ENCODE measurements around the gene FBN1.

The FBN1 gene

DNA sequence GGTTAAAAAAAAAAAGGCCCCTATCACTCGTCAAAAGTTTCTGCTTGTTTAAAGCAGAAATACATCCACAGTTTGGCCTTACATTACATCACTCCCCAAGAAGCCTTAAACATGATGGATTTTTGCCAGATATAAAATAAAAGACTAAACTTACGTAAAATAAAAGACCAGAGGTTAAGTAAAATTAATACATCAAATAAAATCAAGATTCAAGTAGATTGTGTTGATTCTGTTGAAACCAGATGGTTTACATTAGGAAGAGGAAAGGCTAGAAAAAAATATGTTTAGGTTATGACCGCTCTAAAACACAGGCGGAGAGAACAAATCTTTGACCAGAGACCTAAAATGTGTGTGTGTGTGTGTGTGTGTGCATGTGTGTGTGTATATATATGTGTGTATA lies 210.2 kb downstream of the FBN1 start:
- DNase-seq (ENCODE audit: low read depth in 3 of 3, low spot score in 1 of 3), result no peak

DNA sequence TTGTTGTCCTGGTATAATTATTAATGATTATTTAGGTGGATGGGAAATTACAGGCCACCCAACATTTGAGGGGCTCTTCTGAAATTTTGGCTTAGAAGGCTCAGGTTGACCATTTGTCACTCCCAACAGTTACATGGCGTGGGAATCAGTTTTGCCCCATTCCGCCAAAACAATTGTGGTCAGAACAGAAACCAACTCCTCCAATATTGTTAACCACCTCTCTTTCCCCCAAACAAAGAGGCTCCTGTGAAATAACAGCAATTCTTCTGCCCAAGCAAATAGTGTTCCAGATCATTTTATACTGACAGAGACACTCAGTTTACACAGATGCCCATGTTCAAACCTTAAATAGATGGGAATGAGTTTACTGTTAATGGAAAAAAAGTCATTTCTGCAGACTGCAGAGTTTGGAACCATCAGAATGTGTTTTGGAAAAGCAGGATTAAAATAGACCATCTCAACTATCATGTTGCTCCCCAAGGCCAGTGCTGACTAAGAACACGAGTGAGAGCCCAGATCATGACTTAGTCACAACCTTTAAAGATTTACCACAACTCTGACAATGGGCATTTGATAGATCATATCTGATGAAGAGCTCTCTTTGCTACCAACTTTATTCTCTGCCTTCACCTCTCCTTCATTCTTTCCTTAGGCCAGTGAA lies 212.2 kb downstream of the FBN1 start:
- no peak for DNase-seq (ENCODE audit: low read depth in 3 of 3, low spot score in 1 of 3)

DNA sequence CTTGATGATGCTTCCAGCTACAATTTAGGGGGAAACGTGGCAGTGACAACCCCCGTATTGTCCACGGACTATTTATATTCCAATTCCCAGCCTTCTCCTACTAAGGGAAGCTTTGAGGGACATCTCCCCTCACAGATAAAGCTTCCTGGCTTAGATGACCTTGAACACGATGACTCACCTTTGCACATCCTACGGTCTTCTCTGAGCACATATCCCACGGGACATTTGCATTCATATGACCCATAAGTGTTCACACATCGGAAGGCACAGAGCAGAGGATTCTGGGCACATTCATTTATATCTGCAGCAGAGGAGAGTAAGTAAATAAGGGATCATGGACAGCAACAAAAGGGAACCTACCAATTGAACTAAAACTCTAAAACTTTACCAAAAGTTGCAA lies 212.8 kb downstream of the FBN1 start:
- no peak for DNase-seq (ENCODE audit: low read depth in 3 of 3, low spot score in 1 of 3)

DNA sequence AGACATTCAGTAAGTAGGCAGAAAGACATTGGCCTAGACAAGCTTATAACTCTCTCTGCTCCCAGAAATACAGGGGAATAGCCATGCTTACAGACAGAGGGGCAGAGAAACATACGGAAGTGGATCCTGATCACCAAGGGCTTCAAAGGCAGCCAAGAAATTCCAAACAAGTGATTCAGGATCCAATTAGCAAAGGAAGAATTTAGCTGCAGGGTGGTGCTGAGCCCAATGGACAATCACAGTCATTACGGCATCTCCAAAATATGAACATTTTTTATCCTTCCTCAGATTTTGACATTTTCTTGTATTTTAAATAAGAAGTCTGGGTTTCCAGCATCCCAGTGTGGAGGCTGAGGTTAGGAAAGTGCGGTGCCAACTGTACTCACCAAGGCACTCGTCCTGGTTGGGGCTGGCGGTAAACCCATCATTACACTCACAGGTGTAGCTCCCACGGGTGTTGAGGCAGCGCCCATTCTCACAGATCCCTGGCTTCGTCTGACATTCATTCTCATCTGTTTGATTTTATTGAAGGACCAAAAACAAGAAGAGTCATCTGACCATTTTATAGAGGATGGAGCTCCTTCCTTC lies 217.5 kb downstream of the FBN1 start:
- DNase-seq (ENCODE audit: low read depth in 3 of 3, low spot score in 1 of 3), result no peak

DNA sequence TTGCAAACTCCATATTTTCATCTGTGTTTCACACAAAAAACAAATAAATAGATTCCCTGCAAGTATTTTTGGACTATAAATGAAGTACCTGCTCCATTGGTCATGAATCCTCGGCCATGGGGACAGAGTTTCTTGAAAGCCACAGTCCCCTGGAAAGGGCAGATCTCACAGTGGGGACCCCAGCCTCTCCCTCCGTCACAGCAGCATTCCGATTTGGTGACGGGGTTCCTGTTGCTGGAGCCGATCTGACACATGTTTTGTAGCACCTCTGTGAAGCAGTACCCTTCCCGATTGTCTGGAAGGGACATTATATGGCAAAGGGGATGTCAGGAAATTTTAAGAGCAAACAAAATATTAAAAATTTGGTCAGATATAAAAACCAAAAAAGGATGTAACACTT lies 218.0 kb downstream of the FBN1 start:
- DNase-seq (ENCODE audit: low read depth in 3 of 3, low spot score in 1 of 3), result no peak

DNA sequence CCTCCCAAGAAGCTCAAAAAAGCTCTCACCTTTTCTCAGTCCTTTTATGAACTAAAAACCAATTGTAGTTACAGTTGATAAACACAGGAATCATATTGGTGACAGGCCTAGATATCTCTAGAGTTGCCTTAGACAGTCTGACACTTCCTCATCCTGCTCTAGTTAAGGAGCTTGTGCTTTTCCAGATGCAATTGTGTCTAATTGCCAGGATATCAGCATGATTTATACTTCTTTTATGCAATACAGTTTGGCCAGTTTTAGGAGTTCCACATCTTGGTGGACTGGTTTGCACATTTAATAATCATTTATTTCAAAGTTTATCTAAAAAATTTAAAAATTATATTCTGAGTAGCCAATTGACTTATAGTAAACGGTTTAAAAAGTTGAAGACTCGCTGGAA lies 218.6 kb downstream of the FBN1 start:
- DNase-seq (ENCODE audit: low read depth in 3 of 3, low spot score in 1 of 3), result no peak

DNA sequence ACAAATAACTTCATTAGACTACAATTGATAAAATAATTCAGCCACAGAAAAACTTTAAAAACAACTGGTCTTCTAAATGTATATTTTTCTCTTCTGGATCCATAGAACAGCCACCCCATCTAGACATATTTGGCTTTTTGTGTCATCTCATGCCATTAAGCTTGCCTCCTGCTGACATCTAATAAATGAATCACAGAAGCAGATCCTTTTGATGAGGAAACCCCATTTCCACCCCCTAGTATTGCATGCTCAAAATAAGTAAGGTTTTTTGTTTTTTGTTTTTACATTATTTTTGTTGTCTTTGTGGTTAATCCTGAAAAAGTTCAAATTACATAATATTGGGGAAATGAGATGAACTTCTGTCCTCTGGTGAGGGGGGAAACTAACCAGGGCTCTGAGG lies 219.5 kb downstream of the FBN1 start:
- DNase-seq (ENCODE audit: low read depth in 3 of 3, low spot score in 1 of 3), result no peak

DNA sequence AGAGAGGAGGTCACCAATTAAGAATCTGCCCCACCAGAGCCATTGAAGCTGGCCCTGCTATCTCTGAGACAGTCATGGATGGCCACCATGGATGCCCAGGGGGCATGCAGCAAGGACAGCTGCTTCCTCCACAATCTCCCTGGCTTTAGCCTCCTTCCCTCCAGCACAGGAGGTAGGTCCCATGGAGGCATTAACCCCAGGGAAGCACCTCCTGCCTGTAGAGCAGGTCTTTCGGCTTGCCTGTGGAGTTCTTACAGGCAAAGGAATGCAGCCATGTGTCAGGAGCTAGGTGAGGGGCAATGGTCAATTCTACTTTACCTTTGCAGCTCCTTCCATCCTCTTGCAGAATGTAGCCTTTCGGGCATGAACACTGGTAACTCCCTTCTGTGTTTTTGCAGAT lies 220.5 kb downstream of the FBN1 start:
- DNase-seq (ENCODE audit: low read depth in 3 of 3, low spot score in 1 of 3), result no peak

DNA sequence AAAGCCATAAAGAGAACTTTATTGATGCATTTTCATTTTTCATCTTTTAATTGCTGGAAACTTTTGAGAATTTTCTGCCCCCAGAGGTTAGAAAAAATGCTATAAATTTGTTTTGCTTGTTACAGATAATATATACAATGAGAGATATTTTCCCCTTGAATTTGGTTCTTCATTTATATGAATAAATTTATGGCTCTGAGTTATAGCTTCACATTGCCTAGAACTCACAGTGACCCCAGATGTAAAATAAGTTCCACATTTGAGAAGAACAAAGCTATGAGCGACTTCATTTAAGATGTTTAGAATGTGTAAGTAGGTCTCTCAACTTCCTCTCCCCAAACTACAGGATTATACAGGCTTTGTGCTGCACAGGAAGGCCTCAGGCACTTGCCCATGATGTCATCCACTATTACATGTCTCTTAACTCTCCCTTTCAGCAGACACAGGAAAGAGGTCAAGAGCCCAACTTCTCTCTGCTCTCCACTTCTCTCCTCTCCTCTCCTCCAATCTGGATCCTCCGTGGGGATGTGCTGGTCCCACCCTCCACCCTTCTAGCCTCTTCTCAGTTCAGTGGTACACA lies 221.5 kb downstream of the FBN1 start:
- no peak for DNase-seq (ENCODE audit: low read depth in 3 of 3, low spot score in 1 of 3)

DNA sequence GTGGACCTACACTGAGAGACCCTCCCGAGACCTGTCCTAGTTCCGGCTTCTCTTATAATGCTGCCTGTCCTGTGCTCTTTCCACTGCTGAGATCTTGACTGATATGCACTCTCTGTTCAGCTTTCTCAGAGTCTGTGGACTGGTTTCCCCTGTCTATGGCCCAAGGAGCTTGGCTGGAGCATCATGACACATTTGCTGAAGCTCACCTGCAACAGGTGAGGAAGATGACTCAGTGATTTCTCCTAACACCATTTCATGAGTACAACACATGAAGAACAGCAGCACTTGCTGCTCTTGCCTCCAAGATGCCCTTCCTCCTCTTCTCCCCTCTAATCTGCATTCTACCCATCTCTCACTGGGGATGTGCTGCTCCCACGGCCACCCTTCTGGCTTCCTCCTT lies 222.2 kb downstream of the FBN1 start:
- no peak for DNase-seq (ENCODE audit: low read depth in 3 of 3, low spot score in 1 of 3)

DNA sequence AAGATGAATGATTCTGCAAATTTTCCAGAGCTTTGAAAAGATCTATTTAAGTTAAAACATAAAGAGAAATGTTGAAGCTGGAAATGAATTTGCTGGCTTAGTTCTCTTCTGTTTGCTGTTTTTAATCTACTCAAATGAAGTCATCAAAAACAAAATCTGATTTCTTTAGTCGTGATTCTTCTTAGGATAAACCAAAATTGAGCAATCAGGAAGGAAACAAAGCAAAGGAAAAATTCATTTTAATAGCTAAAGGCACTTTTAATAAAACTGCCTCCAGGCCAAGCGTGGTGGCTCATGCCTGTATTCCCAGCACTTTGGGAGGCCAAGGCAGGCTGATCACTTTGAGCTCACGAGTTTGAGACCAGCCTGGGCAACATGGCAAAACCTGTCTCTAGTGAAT lies 223.1 kb downstream of the FBN1 start:
- no peak for DNase-seq (ENCODE audit: low read depth in 3 of 3, low spot score in 1 of 3)

DNA sequence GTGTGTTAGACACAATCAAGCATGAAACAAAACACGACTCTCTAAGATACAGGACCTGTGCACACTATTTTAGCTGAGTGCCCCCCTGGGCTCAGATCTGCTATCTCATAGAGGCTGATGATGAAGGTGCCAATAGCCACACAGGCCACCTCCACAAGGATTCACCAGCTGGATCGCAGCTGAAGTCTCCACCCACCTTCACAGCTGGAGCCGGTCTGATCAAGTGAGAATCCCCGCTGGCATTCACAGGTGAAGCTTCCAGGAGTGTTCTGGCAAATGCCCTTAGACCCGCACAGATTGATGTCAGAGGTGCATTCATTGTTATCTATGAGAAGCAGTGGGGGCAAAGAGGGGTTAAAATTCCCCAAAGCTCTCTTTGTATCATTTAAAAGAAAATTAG lies 224.1 kb downstream of the FBN1 start:
- DNase-seq (ENCODE audit: low read depth in 3 of 3, low spot score in 1 of 3), result no peak

DNA sequence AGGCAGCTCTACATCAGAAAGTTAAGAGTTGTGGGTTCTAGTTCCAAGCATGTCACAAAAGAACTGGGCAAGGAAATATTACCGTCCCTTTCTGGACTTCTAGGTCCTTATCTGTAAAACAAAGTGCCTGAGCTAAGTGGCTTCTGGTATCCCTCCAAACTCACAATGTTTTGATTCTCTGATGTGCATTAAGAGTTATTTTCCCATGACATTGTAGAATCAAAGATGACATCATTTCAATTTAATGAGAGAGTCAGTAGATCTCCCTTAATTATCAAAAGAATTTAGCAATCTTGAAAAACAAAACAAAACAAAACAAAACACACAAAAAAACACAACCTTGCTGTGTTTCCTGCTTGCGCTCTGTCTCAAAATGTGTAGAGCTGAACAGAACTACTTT lies 225.6 kb downstream of the FBN1 start:
- DNase-seq (ENCODE audit: low read depth in 3 of 3, low spot score in 1 of 3), result no peak

DNA sequence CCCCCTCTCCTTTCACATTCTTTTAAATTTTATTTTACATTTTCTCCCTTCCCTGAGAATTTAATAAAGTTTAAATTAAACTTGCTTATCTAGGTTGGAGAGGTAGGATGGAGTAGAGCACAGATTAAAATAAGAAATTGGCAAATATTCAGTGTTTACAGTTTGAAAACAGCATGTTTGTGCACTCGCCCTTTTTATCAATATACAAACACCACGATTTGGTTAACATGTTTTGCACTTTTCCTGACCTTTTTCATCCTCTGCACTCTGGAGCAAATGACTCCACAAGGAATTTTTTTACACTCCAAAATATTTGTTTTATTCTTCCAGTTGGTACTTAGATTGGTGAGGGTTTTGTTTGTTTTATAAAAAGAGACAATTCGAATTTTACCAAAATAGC lies 227.2 kb downstream of the FBN1 start:
- DNase-seq (ENCODE audit: low read depth in 3 of 3, low spot score in 1 of 3), result no peak

DNA sequence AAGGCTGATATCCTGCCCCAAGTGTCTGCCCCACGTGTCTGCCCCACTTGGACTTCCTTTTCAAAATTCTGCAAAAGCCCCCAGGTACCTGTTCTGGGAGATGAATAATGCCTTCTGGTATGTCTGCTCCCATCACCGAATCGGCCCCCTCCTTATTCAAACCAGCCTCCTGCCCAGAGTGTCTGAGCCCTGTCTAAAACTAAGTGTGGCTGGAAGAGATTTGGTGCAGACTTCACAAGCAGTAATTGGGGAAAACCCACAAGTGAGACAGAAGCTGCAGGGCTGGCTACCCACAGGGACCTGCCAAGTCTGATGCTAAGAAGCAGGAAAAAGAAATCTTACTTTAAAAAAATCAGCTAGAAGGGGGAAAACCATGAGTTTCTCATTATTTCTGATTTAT lies 229.2 kb downstream of the FBN1 start:
- no peak for DNase-seq (ENCODE audit: low read depth in 3 of 3, low spot score in 1 of 3)

DNA sequence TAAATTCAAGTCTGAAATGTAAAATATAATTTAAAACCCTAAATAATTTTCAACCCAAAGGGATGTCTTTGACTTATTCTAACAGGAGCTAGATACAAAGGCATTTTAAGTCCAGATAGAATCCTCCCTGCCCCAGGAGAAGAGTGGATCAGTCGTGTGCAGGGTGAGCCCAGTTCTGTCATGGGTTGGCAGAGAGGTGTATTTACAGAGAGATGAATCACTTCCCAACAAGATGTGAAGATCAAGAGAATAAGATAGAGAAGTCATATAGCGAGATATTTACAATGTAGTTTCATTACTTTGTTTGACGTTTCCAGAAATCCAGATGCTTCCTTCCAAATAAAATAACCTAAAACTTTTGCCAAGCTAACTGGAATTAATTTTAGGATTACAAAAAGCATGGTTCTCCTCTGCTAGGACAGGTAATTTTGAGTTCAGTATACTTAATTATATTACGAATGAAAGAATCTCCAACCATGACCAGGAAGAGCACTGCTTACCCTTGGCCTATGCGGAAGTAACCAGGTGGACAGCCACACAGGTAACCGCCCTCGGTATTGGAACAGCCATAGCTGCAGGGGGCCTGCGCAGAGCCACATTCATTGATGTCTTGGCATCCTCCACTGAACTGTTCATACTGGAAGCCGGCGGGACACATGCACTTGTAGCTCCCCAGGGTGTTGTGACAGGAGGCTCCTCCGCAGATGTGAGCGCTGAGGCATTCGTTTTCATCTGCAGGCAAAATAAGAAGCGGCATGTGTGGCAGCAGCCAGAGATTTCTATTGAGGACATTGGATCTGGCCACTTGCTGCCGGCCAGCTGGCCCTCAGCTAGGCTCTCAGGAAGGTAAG lies 230.2 kb downstream of the FBN1 start:
- no peak for DNase-seq (ENCODE audit: low read depth in 3 of 3, low spot score in 1 of 3)

DNA sequence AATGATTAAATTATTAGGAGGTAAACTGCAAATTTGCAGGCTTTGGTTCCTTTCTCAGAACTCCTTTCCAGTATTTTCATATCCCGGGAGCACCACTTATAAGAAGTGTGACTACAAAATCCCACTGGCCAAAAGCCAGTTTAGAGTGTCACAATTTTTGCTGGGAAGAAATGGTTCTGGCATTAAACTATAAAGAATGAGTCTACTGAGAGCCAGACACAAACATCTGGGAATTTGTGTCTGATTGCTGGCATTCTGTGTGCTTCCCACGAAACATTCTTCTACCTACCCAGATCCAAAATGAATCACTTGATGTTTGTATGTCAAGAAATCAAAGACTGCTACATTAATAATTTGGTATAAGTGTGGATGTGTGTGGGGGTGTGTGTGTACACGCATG lies 231.5 kb downstream of the FBN1 start:
- no peak for DNase-seq (ENCODE audit: low read depth in 3 of 3, low spot score in 1 of 3)

DNA sequence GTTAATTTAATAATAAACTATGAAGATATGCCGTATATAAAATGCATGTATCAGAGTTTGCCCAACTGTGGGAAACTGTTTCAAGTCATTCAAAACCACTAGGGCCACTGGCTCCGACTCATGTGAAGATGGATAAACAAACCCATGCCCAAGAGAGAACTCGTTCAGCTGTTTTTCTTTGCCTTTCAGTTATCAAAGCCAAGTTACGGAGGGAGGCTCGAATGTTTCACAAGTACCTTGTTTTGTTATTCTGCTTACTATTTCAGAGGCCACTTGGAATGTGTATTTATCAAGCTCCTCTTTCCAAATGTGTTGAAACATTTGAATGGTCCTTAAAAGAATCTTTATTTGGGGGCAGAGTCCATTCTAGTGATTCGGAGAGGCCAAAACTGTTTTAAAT lies 232.2 kb downstream of the FBN1 start:
- no peak for DNase-seq (ENCODE audit: low read depth in 3 of 3, low spot score in 1 of 3)

DNA sequence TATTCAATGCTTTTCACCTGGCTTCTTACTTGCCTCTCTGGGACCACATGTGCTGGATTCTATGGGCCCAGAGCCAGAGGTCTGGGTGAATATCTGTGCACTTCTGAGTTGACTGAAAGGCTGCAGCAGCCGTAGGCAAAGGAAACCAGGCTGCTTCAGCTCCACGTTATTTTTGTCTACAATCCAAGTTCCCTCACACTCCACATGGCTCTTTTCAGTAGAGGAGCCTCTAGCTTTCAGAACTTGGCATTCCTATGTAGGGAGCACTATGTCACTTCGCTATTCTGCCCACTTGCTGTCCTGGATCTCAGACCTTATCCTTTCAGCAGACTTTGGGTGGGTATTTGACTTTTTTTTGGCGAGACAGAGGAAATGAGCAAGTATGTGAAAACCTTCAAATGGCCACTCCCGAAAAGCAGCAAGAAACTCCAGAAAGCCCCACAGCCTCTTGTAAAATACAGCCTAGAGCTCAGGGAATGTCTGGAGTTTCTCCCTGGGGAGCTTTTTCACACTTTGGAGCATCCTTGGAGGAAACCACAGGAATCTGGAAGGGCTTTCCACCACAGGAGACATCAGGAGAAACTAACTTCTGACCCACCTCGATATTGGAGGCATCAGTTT lies 233.4 kb downstream of the FBN1 start:
- DNase-seq (ENCODE audit: low read depth in 3 of 3, low spot score in 1 of 3), result no peak

DNA sequence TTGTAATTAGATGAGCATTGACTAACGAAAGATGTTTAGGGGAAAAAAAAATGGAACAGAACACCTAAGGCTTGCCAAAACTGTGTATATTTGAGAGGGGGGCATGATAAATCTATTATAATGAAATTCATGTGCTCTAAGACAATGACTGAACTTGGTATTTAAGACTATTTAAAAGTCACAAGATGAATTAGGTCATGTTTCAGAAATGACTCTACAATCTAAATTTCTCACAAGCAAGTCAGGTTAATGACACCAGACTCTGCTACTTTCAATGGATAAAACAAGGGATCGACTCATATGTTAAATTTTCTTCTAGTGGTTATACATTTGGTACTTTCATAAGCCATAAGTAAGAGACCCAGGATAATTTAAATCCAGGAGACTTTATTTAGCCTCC lies 235.9 kb downstream of the FBN1 start:
- DNase-seq (ENCODE audit: low read depth in 3 of 3, low spot score in 1 of 3), result no peak

DNA sequence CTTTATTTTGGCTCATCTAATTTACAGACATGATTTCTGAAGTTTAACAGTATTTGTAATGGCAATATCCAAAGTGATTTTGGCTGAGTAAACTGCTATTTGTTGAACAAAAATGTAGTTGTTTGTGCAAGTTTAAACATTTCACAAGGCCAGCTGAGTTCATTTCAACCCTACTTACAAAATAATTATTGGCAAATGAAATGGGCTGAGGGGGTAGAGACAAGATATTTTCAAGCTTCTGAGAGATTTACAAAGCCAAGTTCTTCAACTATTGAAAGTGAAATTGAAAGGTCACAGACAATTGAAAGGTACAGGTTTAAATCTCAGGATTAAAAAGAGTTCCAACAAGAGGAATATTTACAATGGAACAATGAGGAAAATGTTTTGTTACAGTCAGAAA lies 237.2 kb downstream of the FBN1 start:
- no peak for DNase-seq (ENCODE audit: low read depth in 3 of 3, low spot score in 1 of 3)

DNA sequence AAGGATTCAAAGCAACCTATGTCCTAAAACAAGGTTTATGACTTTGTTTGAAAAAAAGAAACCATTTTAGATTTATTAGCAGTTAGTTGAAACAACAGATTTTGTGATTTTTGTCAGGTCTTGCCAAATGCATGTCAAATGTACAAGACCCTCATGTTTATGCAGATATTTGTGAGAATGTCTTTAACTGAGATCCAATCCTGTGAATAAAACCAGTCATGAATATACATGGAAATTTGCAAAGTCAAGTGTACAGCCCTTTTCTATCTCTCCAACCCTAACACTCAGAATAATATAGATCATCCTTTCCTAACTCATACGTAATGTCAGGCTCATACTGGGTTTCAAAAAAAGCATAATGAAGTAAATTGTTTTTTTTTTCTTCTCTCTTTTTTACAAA lies 237.9 kb downstream of the FBN1 start:
- no peak for DNase-seq (ENCODE audit: low read depth in 3 of 3, low spot score in 1 of 3)
